Measurements from ENCODE around the gene MAPRE2. TPM values are rescaled to one million over a fixed set of nuclear protein-coding genes. Genes with fewer than 3 reads are reported as not detected.
A peak's percentile ranks its signal among the peaks of the same experiment; 100 is the strongest.

The MAPRE2 gene
- total RNA-seq, 2 donors from 2014 or later: 53.4 to 54.1 TPM

DNA sequence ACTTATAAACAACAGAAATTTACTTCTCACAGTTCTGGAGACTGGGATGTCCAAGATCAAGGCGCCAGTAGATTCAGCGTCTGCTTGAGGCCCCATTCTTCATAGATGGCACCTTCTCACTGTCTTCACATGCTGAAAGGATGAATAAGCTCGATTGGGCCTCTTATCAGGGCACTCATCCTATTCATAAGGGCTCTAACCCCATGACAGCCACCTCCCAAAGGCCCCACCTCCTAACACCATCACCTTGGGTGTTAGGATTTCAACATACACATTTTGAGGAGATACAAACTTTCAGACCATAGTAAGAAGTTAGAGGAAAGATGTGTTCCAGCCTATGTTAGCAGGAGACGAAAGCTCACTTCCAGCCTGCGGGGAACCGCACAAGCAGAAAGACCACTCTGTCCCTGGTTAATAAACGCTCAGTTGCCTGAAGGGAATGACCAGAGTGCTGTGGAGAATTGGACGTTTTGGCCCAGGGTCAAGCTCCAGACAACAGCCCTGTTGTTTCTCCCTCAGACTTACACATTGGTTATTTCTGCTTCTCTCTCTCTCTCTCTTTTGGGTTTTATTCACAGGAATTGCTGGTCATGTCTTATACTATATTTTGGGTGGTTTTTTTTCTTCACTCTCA is 90.3 kb downstream of the MAPRE2 start:
- H3K27ac Mint-ChIP-seq: no peak overlapping the region
- ATAC-seq (replicated peaks in 1 of 2): no peak
- H3K4me1 Mint-ChIP-seq (ENCODE audit: low read depth): peaks cover 4% of the 10 kb centered on the region
- H3K27me3 Mint-ChIP-seq (ENCODE audit: low read depth): no peaks in the 10 kb centered on the region
- peaks cover 0 to 20% of the 10 kb centered on the region in 2 donors for H3K36me3 Mint-ChIP-seq (ENCODE audit: insufficient read depth in 2 of 2)
- DNase-seq: no peak
- no peaks in the 10 kb centered on the region for H3K9me3 Mint-ChIP-seq
- no peak overlapping the region for H3K4me3 Mint-ChIP-seq

DNA sequence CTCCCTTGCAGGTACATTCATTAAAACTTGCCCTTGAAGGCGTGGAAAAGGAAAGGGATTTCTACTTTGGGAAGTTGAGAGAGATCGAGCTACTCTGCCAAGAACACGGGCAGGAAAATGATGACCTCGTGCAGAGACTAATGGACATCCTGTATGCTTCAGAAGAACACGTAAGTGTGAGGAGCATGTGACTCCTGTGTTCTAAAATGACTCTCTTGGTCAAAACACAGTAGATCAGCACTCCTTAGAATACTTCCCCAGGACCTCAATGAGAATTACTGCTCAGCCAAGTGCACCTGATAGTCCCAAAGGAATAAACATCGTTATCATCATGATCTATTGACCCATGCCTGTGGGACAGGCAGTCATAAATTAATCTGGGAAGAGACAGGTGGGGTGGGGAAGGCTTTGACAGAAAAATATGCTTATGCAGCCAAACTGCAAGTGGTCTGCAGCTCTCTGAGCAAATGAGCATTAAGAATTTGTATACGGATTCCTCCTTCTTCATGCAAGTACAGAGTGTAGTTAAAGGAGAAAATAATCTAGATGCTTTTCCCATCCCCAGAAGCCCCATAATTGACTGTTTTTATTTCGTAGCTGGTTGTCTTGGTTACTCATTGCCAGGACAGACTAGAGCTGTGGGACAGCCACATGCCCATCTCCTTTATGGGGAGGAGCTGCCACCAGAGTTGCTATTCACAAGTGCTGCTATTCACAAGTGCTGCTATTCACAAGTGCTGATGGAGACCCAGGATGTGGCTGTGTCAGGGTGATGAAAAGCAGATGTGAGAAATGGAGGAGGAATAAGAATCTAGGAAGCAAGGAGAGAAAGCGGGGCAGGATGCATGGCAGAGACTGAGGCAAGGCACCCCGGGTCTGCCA is 91.0 kb downstream of the MAPRE2 start:
- Mint-ChIP-seq H3K36me3 (ENCODE audit: insufficient read depth in 2 of 2) (peaks cover 0 to 18% of the 10 kb centered on the region in 2 donors), H3K9me3 (no peaks in the 10 kb centered on the region), H3K27me3 (ENCODE audit: low read depth) (no peaks in the 10 kb centered on the region), H3K4me1 (ENCODE audit: low read depth) (peaks cover 4% of the 10 kb centered on the region), H3K27ac (no peak overlapping the region), H3K4me3 (no peak overlapping the region)
- no peak for DNase-seq
- no peak for ATAC-seq (replicated peaks in 1 of 2)

DNA sequence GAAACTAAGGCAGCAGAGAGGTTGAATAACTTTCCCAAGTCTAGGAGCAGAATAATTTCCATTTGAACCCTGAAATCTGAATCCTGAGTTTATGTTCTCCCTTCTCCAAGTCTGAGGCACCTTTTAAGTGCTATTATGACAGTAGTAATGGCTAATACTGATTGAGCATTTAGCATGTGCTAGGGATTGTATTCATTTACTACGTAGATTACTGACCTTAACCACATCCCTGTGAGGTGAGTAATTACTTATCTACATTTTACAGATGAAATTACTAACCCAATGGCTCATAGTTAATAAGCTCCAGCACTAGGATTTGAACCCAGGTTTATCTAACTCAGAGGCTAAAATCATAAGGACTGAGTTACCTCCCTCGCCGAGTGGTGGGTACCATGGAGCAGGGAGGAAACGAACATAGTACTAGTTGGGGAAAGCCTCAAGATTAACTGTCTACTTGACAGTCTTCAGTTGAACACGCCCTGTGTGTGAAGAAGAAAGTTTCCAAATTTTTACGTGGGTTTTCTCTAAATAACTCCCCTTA is 93.0 kb downstream of the MAPRE2 start:
- DNase-seq (no peak), ATAC-seq (replicated peaks in 1 of 2) (peak in 1 of 2 donors; percentile 61)
- H3K27ac Mint-ChIP-seq: no peak overlapping the region
- no peaks in the 10 kb centered on the region for H3K27me3 Mint-ChIP-seq (ENCODE audit: low read depth)
- H3K9me3 Mint-ChIP-seq: no peaks in the 10 kb centered on the region
- H3K4me3 Mint-ChIP-seq: no peak overlapping the region
- peaks cover 0 to 12% of the 10 kb centered on the region in 2 donors for H3K36me3 Mint-ChIP-seq (ENCODE audit: insufficient read depth in 2 of 2)
- H3K4me1 Mint-ChIP-seq (ENCODE audit: low read depth): no peaks in the 10 kb centered on the region

DNA sequence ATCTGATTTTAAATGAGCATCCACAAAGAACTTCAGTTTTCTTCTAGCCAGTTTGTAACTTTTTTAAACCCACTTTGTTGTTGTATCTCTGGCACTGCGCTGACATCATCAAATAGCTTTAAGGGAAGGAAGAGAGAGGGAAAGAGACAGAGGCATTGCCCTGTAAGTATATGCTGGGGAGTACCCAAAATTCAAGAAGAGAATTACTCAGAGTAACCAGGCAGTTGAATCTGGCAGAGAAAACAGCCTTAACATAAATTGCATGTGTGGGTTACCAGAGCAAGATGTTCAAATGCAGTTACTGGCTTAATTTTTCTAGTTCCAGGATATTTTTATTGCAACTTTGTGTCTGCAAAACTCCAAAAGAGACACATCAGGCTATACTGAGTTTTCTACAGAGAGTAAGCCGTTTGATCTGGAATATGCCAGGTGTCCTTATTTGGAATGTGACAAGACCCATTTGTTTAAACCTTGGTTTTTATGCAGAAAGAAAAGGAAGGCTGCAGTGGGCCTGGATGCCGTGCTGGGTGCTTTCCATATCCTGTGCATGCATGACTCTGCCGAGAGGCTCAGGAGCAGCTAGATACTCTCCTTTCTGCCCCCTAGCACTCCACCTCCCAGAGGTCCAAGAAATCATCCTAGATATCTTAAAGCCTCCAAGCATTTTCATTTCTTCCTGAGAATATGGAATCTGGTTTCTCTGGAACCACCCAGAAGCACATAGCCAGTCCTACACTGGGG is 93.7 kb downstream of the MAPRE2 start:
- no peak for DNase-seq
- Mint-ChIP-seq H3K36me3 (ENCODE audit: insufficient read depth in 2 of 2) (peaks cover 0 to 10% of the 10 kb centered on the region in 2 donors), H3K4me3 (no peak overlapping the region), H3K27me3 (ENCODE audit: low read depth) (no peaks in the 10 kb centered on the region), H3K9me3 (no peaks in the 10 kb centered on the region), H3K27ac (no peak overlapping the region), H3K4me1 (ENCODE audit: low read depth) (no peaks in the 10 kb centered on the region)
- ATAC-seq (replicated peaks in 1 of 2): no peak

DNA sequence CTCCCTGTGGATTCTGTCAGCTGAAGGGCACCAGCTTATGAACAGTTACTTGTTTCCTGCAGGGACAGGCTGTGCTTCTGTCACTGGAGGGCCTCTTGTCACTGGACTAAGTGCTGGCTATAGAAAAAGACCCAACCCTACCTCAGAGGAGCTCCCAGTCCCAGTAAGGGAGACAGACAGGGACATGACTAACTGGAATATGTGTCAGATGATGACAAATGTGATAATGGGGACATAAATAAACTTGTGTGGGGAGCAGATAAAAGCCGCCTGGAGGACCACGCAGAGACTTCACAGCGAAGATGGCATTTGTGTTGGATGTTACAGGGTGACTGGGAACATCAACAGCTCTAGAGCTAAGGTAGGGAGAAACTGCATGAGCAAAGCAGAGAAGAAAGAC is 95.0 kb downstream of the MAPRE2 start:
- Mint-ChIP-seq H3K27me3 (ENCODE audit: low read depth) (no peaks in the 10 kb centered on the region), H3K4me3 (no peak overlapping the region), H3K9me3 (no peaks in the 10 kb centered on the region), H3K36me3 (ENCODE audit: insufficient read depth in 2 of 2) (peaks cover 0 to 14% of the 10 kb centered on the region in 2 donors), H3K27ac (no peak overlapping the region), H3K4me1 (ENCODE audit: low read depth) (peaks cover 4% of the 10 kb centered on the region)
- ATAC-seq (replicated peaks in 1 of 2) (no peak), DNase-seq (no peak)

DNA sequence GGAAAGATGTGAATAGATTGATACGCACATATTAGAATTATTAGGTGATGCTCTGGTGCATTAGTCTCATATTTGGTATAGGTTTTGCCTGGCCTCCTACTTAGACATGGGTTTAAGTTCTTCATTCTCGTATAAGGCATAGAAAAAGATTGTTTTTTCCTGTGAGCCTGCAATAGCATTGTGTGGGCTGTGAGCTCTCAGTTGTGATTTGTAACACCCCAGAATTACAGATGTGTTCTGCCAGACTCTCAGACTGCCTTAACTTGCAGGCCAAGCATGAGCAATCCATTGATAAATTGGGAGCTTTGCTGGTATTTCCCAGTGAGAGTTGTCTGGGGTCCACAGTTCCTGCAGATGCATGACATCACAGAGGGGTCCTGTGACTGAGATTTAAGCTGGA is 95.7 kb downstream of the MAPRE2 start:
- H3K27me3 Mint-ChIP-seq (ENCODE audit: low read depth): no peaks in the 10 kb centered on the region
- H3K4me1 Mint-ChIP-seq (ENCODE audit: low read depth): peaks cover 9% of the 10 kb centered on the region
- DNase-seq (no peak), ATAC-seq (replicated peaks in 1 of 2) (no peak)
- H3K9me3 Mint-ChIP-seq: no peaks in the 10 kb centered on the region
- no peak overlapping the region for H3K4me3 Mint-ChIP-seq
- H3K36me3 Mint-ChIP-seq (ENCODE audit: insufficient read depth in 2 of 2): peaks cover 0 to 13% of the 10 kb centered on the region in 2 donors
- no peak overlapping the region for H3K27ac Mint-ChIP-seq

- DNase-seq (no peak), ATAC-seq (replicated peaks in 1 of 2) (no peak)
- Mint-ChIP-seq H3K4me1 (ENCODE audit: low read depth) (peaks cover 13% of the 10 kb centered on the region), H3K27ac (peak overlapping the region; percentile 18), H3K36me3 (ENCODE audit: insufficient read depth in 2 of 2) (peaks cover 0 to 8% of the 10 kb centered on the region in 2 donors), H3K9me3 (no peaks in the 10 kb centered on the region), H3K4me3 (no peak overlapping the region), H3K27me3 (ENCODE audit: low read depth) (no peaks in the 10 kb centered on the region)
Measured at GRCh38 chr18:35137632-35138031, 96.4 kb downstream of the MAPRE2 start.

GRCh38 chr18:35138773-35139172 is 97.6 kb downstream of the MAPRE2 start:
- Mint-ChIP-seq H3K36me3 (ENCODE audit: insufficient read depth in 2 of 2) (peaks cover 0 to 7% of the 10 kb centered on the region in 2 donors), H3K4me1 (ENCODE audit: low read depth) (peaks cover 13% of the 10 kb centered on the region), H3K27ac (no peak overlapping the region), H3K4me3 (no peak overlapping the region), H3K27me3 (ENCODE audit: low read depth) (no peaks in the 10 kb centered on the region), H3K9me3 (no peaks in the 10 kb centered on the region)
- DNase-seq: no peak
- no peak for ATAC-seq (replicated peaks in 1 of 2)

- no peak for ATAC-seq (replicated peaks in 1 of 2)
- Mint-ChIP-seq H3K4me1 (ENCODE audit: low read depth) (peaks cover 13% of the 10 kb centered on the region), H3K36me3 (ENCODE audit: insufficient read depth in 2 of 2) (peaks cover 0 to 7% of the 10 kb centered on the region in 2 donors), H3K4me3 (no peak overlapping the region), H3K27me3 (ENCODE audit: low read depth) (no peaks in the 10 kb centered on the region), H3K9me3 (no peaks in the 10 kb centered on the region), H3K27ac (no peak overlapping the region)
- DNase-seq: no peak
Measured at GRCh38 chr18:35139517-35139916, 98.3 kb downstream of the MAPRE2 start.

GRCh38 chr18:35141077-35141476 is 99.9 kb downstream of the MAPRE2 start:
- no peak overlapping the region for H3K27ac Mint-ChIP-seq
- peaks cover 13% of the 10 kb centered on the region for H3K4me1 Mint-ChIP-seq (ENCODE audit: low read depth)
- DNase-seq: no peak
- peaks cover 0 to 4% of the 10 kb centered on the region in 2 donors for H3K36me3 Mint-ChIP-seq (ENCODE audit: insufficient read depth in 2 of 2)
- H3K9me3 Mint-ChIP-seq: no peaks in the 10 kb centered on the region
- no peaks in the 10 kb centered on the region for H3K27me3 Mint-ChIP-seq (ENCODE audit: low read depth)
- ATAC-seq (replicated peaks in 1 of 2): no peak
- H3K4me3 Mint-ChIP-seq: no peak overlapping the region

- H3K9me3 Mint-ChIP-seq: no peaks in the 10 kb centered on the region
- H3K36me3 Mint-ChIP-seq (ENCODE audit: insufficient read depth in 2 of 2): peaks cover 0 to 4% of the 10 kb centered on the region in 2 donors
- no peak for ATAC-seq (replicated peaks in 1 of 2)
- no peaks in the 10 kb centered on the region for H3K27me3 Mint-ChIP-seq (ENCODE audit: low read depth)
- H3K4me3 Mint-ChIP-seq: no peak overlapping the region
- H3K4me1 Mint-ChIP-seq (ENCODE audit: low read depth): peaks cover 13% of the 10 kb centered on the region
- H3K27ac Mint-ChIP-seq: peak overlapping the region; percentile 58
- DNase-seq: no peak
Measured at GRCh38 chr18:35141567-35142274, 100.5 kb downstream of the MAPRE2 start.

DNA sequence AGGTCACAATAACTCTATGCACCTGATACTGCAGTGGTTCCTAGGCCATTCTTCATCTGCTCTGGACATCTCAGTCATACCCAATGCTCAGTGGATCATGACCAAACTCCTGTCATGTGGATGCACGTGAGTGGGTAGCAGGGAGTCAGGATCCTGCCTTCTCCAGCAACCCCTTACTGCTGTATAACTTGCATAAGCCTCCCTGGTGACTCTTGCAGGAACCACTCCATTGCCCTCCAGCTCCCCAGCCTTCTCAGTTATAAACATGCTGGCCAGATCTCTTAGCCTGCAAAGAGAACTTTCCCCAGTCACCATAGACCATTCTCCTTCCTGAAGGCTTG is 101.0 kb downstream of the MAPRE2 start:
- no peak overlapping the region for H3K4me3 Mint-ChIP-seq
- H3K27me3 Mint-ChIP-seq (ENCODE audit: low read depth): no peaks in the 10 kb centered on the region
- H3K9me3 Mint-ChIP-seq: no peaks in the 10 kb centered on the region
- H3K27ac Mint-ChIP-seq: peak overlapping the region; percentile 58
- ATAC-seq (replicated peaks in 1 of 2) (no peak), DNase-seq (no peak)
- H3K4me1 Mint-ChIP-seq (ENCODE audit: low read depth): peaks cover 13% of the 10 kb centered on the region
- H3K36me3 Mint-ChIP-seq (ENCODE audit: insufficient read depth in 2 of 2): peaks cover 0 to 4% of the 10 kb centered on the region in 2 donors

All from activated T-cell treated with anti-CD3 and anti-CD28 coated beads, Interleukin-2, amount 50 U/mL, for 72 hours (primary cell).